ENCODE measurements around the gene CFAP20.

Gene CFAP20

GRCh38 chr16:58129097-58129936, at the start of gene CFAP20:
TSS of gene CFAP20 (minus strand) at chr16:58129381. CDS start at chr16:58129115, 266 bp downstream.
- peak; percentile 93 for DNase-seq (ENCODE audit: low read depth in 1 of 2, low spot score in 1 of 2)

GRCh38 chr16:58177353-58177710, 48.2 kb upstream of the CFAP20 start:
- no peak for DNase-seq (ENCODE audit: low read depth in 1 of 2, low spot score in 1 of 2)

- no peak for DNase-seq (ENCODE audit: low read depth in 1 of 2, low spot score in 1 of 2)
Observed at GRCh38 chr16:58176608-58177352, 47.6 kb upstream of the CFAP20 start.

- DNase-seq (ENCODE audit: low read depth in 1 of 2, low spot score in 1 of 2) = no peak
Observed at GRCh38 chr16:58170223-58170622, 41.0 kb upstream of the CFAP20 start.

- no peak for DNase-seq (ENCODE audit: low read depth in 1 of 2, low spot score in 1 of 2)
Observed at GRCh38 chr16:58160855-58161254, 31.7 kb upstream of the CFAP20 start.

GRCh38 chr16:58158725-58159124, 29.5 kb upstream of the CFAP20 start:
- no peak for DNase-seq (ENCODE audit: low read depth in 1 of 2, low spot score in 1 of 2)

GRCh38 chr16:58157951-58158540, 28.9 kb upstream of the CFAP20 start:
- no peak for DNase-seq (ENCODE audit: low read depth in 1 of 2, low spot score in 1 of 2)

- DNase-seq (ENCODE audit: low read depth in 1 of 2, low spot score in 1 of 2) = no peak
Observed at GRCh38 chr16:58157239-58157638, 28.1 kb upstream of the CFAP20 start.

GRCh38 chr16:58155839-58156238, 26.7 kb upstream of the CFAP20 start:
- no peak for DNase-seq (ENCODE audit: low read depth in 1 of 2, low spot score in 1 of 2)

- DNase-seq (ENCODE audit: low read depth in 1 of 2, low spot score in 1 of 2) = no peak
Observed at GRCh38 chr16:58154345-58154744, 25.2 kb upstream of the CFAP20 start.

- no peak for DNase-seq (ENCODE audit: low read depth in 1 of 2, low spot score in 1 of 2)
Observed at GRCh38 chr16:58152246-58152868, 23.2 kb upstream of the CFAP20 start.

- no peak for DNase-seq (ENCODE audit: low read depth in 1 of 2, low spot score in 1 of 2)
Observed at GRCh38 chr16:58148526-58148925, 19.3 kb upstream of the CFAP20 start.

GRCh38 chr16:58148099-58148498, 18.9 kb upstream of the CFAP20 start:
- DNase-seq (ENCODE audit: low read depth in 1 of 2, low spot score in 1 of 2) = no peak

GRCh38 chr16:58138852-58139251, 9.7 kb upstream of the CFAP20 start:
- no peak for DNase-seq (ENCODE audit: low read depth in 1 of 2, low spot score in 1 of 2)

- no peak for DNase-seq (ENCODE audit: low read depth in 1 of 2, low spot score in 1 of 2)
Observed at GRCh38 chr16:58137581-58137980, 8.4 kb upstream of the CFAP20 start.

GRCh38 chr16:58128711-58129096, 477 bp downstream of the CFAP20 start:
- no peak for DNase-seq (ENCODE audit: low read depth in 1 of 2, low spot score in 1 of 2)

GRCh38 chr16:58128181-58128631, 975 bp downstream of the CFAP20 start:
- no peak for DNase-seq (ENCODE audit: low read depth in 1 of 2, low spot score in 1 of 2)

GRCh38 chr16:58127634-58128033, 1.5 kb downstream of the CFAP20 start:
- DNase-seq (ENCODE audit: low read depth in 1 of 2, low spot score in 1 of 2) = no peak

- no peak for DNase-seq (ENCODE audit: low read depth in 1 of 2, low spot score in 1 of 2)
Observed at GRCh38 chr16:58127033-58127556, 2.1 kb downstream of the CFAP20 start.

GRCh38 chr16:58126451-58126961, 2.7 kb downstream of the CFAP20 start:
- DNase-seq (ENCODE audit: low read depth in 1 of 2, low spot score in 1 of 2) = no peak

- no peak for DNase-seq (ENCODE audit: low read depth in 1 of 2, low spot score in 1 of 2)
Observed at GRCh38 chr16:58125781-58126335, 3.3 kb downstream of the CFAP20 start.

All from stimulated activated CD4-positive, alpha-beta T cell treated with anti-CD3 and anti-CD28 coated beads, Interleukin-15, amount 100 ng/mL, for 1 hour (primary cell).